Spinal cord (tissue), 10 donors: ENCODE results near the gene SEC14L5. TPM values are rescaled to one million over a fixed set of nuclear protein-coding genes. Genes with fewer than 3 reads are reported as not detected.

Experiments used
- DNase-seq, 6 donors: peaks; one replicate each; pipeline versions ENCODE4 v3.0.0 to v3.0.0-alpha.2; 2013 to 2015; ENCODE audit warnings: low spot score in 6 of 6, low read depth in 4 of 6
- H3K27ac ChIP-seq: one replicate; pipeline ENCODE4 v1.5.1; 2013; ENCODE audit warnings: low read depth, low read length, control low read depth
- H3K27me3 ChIP-seq: one replicate; pipeline ENCODE4 v1.6.1; 2013; ENCODE audit warnings: low read length; ENCODE audit not compliant: control insufficient read depth, insufficient read depth
- H3K36me3 ChIP-seq: one replicate; pipeline ENCODE4 v1.6.1; 2013; ENCODE audit warnings: low read length; ENCODE audit not compliant: control insufficient read depth, insufficient read depth
- H3K4me1 ChIP-seq: one replicate; pipeline ENCODE4 v1.6.1; 2013; ENCODE audit warnings: low read length; ENCODE audit not compliant: control insufficient read depth, insufficient read depth
- H3K4me3 ChIP-seq: one replicate; pipeline ENCODE4 v1.5.1; 2013; ENCODE audit warnings: low read depth, low read length, control low read depth
- H3K9me3 ChIP-seq: one replicate; pipeline ENCODE4 v1.6.1; 2013; ENCODE audit warnings: low read length; ENCODE audit not compliant: control insufficient read depth, insufficient read depth
- WGBS: methylation state at CpG from one replicate; pipeline ENCODE4 v1.1.5; 2013; ENCODE audit warnings: missing lambda C conversion rate; ENCODE audit not compliant: insufficient coverage; 5-methylcytosine and 5-hydroxymethylcytosine counted together
- polyA plus RNA-seq, 2 donors: library from polyadenylated mRNA; unstranded; fragments of 120-200 nt; gene quantifications; one replicate each; pipeline ENCODE4 v1.2.1, GENCODE V29; 2013; ENCODE audit not compliant: insufficient read length in 2 of 2
- total RNA-seq, 2 donors: library from RNA; depleted of rRNA in 1 of 2; stranded (reverse); fragments of 120-200 nt in 1 of 2; fragments of >200 nt in 1 of 2; gene quantifications; one replicate each; pipeline versions ENCODE4 v1.2.3 to v1.2.4, GENCODE V29; 2013 to 2014
- donor health status: healthy.

The SEC14L5 gene
- total and polyA plus RNA-seq, 4 donors = 0.93 to 4.5 (median 1.7) TPM

DNA sequence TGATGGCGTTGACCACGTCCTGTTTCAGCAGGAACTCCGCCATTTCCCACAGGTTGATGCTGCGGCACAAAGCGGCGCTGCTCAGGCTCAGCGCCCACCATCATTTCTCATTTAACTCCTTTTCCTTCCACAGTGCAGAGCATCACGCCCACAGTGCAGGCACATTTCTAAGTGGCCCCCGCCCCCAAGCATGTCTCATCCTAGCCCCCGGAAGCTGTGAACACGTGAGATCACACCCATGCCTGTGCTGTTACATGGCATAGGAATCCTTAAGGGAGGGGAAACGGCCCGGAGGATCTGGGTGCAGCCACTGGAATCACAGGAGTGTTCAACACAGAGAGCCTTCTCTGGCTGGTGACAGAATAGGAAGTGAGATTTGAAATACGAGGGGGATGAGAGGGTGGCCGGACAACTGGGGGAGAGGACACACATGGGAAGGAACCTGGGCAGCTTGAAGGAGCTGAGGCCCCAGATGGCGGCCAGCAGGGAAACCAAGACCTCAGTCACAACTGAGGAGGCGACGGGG lies 70.9 kb downstream of the SEC14L5 start:
- Histone ChIP-seq H3K4me1 (peaks cover 18% of the 10 kb centered on the region), H3K36me3 (peaks cover 49% of the 10 kb centered on the region), H3K4me3 (no peak overlapping the region), H3K27ac (no peak overlapping the region), H3K9me3 (no peaks in the 10 kb centered on the region), H3K27me3 (no peaks in the 10 kb centered on the region)
- DNase-seq = no peak
- 91% methylated on average over 17 of the region's 18 CpGs for WGBS

DNA sequence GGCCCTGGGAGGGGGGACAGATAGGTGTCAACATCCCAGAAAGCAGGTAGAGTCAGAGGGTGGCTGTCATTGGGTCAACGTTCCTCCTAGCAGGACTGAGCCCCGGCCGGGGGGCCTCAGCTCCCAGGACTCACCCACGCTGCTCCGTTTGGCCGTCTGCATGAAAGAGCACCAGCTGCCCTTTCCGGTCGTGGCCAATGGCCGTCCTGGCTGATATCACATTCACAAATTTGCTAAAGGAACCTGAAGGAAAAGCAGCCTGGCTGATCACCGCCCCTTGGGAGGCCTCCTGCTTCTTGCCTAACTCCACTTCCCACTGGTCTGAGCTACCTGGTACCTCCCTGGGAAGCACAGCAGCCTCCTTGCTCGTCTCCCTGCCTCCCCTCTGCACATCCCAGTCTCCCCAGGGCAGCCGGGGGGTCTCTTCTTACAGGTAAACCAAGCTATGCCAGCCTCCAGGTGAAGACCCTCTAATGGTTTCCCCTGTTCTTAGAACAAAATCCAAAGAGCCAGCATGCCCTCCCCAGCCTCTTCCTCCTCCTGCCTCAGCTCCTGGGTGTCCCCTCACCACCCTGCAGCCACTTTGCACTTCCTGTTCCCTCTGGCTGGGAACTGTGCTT lies 72.2 kb downstream of the SEC14L5 start:
- peaks cover 17% of the 10 kb centered on the region for H3K4me1 ChIP-seq
- no peak overlapping the region for H3K4me3 ChIP-seq
- no peak for DNase-seq
- H3K36me3 ChIP-seq = peaks cover 45% of the 10 kb centered on the region
- 92% methylated on average over 12 of the region's 12 CpGs for WGBS
- H3K9me3 ChIP-seq = no peaks in the 10 kb centered on the region
- no peak overlapping the region for H3K27ac ChIP-seq
- no peaks in the 10 kb centered on the region for H3K27me3 ChIP-seq

DNA sequence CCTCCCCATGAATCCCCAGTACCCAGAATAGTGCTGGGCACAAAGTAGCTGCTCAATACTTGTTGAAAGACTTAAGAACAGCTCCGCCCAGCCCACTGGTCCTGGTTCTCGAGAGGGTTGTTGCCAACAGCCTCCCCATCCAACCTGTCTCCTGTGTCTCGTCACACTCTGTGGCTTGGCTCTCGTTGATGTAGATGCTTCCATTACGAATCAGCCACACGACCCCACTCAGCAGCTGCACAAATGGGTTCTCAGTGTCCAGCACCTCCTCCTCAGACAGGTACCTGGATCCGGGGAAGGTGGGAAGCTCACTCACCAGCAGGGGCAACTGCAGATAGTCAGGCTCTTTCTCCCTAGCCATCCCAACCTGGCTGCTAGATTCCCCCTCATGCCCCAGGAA lies 73.5 kb downstream of the SEC14L5 start:
- Histone ChIP-seq H3K27me3 (no peaks in the 10 kb centered on the region), H3K4me3 (no peak overlapping the region), H3K36me3 (peaks cover 42% of the 10 kb centered on the region), H3K27ac (no peak overlapping the region), H3K9me3 (no peaks in the 10 kb centered on the region), H3K4me1 (peaks cover 15% of the 10 kb centered on the region)
- DNase-seq = no peak
- WGBS = 93% methylated on average over 6 of the region's 7 CpGs

- H3K9me3 ChIP-seq = no peaks in the 10 kb centered on the region
- no peak overlapping the region for H3K27ac ChIP-seq
- peaks cover 30% of the 10 kb centered on the region for H3K36me3 ChIP-seq
- peaks cover 15% of the 10 kb centered on the region for H3K4me1 ChIP-seq
- H3K4me3 ChIP-seq = peak overlapping the region; percentile 61
- WGBS = 36% methylated on average over 7 of the region's 12 CpGs
- no peak for DNase-seq
- no peaks in the 10 kb centered on the region for H3K27me3 ChIP-seq
Observed at GRCh38 chr16:5032748-5033167, 74.6 kb downstream of the SEC14L5 start.

GRCh38 chr16:5033256-5034166 lies 75.4 kb downstream of the SEC14L5 start, which contains the start of gene NAGPA:
Gene NAGPA (minus strand): TSS chr16:5033935. CDS start chr16:5033914, 21 bp downstream.
- H3K4me3 ChIP-seq = peak within 1 kb of the TSS; percentile 61
- peaks cover 22% of the 10 kb centered on the region for H3K36me3 ChIP-seq
- peak; percentile 70 to 96 (median 80) for DNase-seq
- no peak within 1 kb of the TSS for H3K27ac ChIP-seq
- under 1% methylated on average over 97 of the region's 104 CpGs for WGBS
- peaks cover 15% of the 10 kb centered on the region for H3K4me1 ChIP-seq
- H3K27me3 ChIP-seq = no peaks in the 10 kb centered on the region
- H3K9me3 ChIP-seq = no peaks in the 10 kb centered on the region

- Histone ChIP-seq H3K4me1 (peaks cover 15% of the 10 kb centered on the region), H3K27me3 (no peaks in the 10 kb centered on the region), H3K9me3 (no peaks in the 10 kb centered on the region), H3K27ac (no peak overlapping the region), H3K4me3 (peak overlapping the region; percentile 61), H3K36me3 (peaks cover 16% of the 10 kb centered on the region)
- no peak for DNase-seq
- 17% methylated on average over 2 of the region's 2 CpGs for WGBS
Observed at GRCh38 chr16:5034167-5034523, 76.0 kb downstream of the SEC14L5 start.

GRCh38 chr16:5035909-5036227 lies 77.7 kb downstream of the SEC14L5 start:
- no peak for DNase-seq
- Histone ChIP-seq H3K4me3 (no peak overlapping the region), H3K27me3 (no peaks in the 10 kb centered on the region), H3K4me1 (peaks cover 15% of the 10 kb centered on the region), H3K36me3 (no peaks in the 10 kb centered on the region), H3K9me3 (no peaks in the 10 kb centered on the region), H3K27ac (no peak overlapping the region)
- 70% methylated on average over 1 of the region's 1 CpG for WGBS

DNA sequence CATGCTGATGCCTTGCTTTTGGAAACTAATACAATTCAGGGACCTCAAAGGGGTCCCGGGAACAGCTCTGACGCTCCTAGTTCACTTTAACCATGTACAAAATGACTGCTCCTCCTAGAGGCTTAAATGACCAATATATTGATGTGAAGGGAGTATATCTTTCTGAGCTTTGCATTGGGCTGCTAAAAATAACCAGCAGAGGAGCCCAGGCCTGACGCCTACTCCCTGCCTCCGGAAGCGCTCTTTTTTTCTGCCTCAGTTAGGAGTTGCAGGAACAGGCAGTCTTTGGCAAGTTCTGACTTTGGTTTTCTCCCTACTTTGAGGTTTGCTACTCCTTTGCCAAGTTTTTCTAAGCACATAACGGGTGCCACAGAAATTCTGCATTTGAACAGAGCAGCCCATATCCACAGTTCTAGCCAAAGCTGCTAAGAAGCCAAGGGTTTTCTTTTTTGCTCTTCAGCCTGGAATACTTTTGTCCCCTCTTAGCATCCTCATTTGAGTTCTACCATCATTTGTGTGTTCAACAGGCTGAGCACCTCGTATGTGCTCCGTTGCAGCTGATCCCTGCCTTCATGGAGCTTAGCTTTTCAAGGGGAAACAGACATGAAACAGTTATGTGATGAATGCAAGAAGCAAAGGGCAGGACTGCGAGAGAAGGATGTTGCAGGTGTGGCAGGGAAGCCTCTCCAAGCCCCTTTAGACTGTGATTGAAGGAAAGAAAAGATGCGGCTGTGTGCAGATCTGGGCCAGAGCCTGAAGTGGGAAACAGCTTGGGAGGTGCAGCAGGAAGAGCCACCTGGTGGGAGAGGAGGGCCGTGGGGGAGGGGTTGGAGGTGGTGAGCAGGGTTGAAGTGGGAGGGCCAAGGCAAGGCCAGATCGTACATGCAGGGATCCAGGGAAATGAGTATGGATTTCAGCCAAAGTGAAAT lies 78.4 kb downstream of the SEC14L5 start:
- no peaks in the 10 kb centered on the region for H3K36me3 ChIP-seq
- H3K9me3 ChIP-seq = no peaks in the 10 kb centered on the region
- peaks cover 15% of the 10 kb centered on the region for H3K4me1 ChIP-seq
- DNase-seq = peak in 1 of 6 donors; percentile 61
- no peak overlapping the region for H3K27ac ChIP-seq
- no peaks in the 10 kb centered on the region for H3K27me3 ChIP-seq
- 58% methylated on average over 9 of the region's 12 CpGs for WGBS
- no peak overlapping the region for H3K4me3 ChIP-seq

DNA sequence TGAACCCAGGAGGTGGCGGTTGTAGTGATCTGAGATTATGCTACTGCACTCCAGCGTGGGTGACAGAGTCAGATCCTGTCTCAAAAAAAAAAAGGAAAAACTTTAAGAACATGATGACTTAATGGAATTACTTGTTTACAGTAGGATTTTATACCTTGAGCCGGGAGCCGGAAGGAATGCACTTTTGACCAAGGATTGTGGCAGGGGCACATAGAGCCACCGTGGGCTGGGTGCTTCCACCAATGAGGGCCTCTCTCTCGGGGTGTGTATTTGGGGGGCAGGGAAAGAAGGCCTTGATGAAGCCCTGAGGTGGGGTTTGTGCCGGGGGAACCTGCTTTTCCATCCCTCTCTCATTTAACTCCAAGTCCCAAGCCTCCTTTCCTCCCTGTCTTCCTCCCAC lies 82.3 kb downstream of the SEC14L5 start:
- no peak overlapping the region for H3K27ac ChIP-seq
- no peaks in the 10 kb centered on the region for H3K9me3 ChIP-seq
- 95% methylated on average over 5 of the region's 7 CpGs for WGBS
- no peaks in the 10 kb centered on the region for H3K27me3 ChIP-seq
- H3K36me3 ChIP-seq = peaks cover 14% of the 10 kb centered on the region
- H3K4me3 ChIP-seq = no peak overlapping the region
- H3K4me1 ChIP-seq = no peaks in the 10 kb centered on the region
- DNase-seq = no peak
